Nephron (organoid): ENCODE results near the gene DCLRE1C.
"Not testable (repeated sequence)": the region's sequence is repeated elsewhere in the genome, so short reads cannot be mapped to it uniquely, and the experiment has no call there.

ENCODE experiments used
- H3K27ac Mint-ChIP-seq, 3 experiments: 2 replicates each; pipeline ENCODE4 v1.8.0; 2020; ENCODE audit warnings: mixed read lengths in 3 of 3, mild to moderate bottlenecking in 2 of 3, moderate library complexity in 1 of 3
- H3K27me3 Mint-ChIP-seq: 2 replicates; pipeline ENCODE4 v1.8.0; 2021; ENCODE audit warnings: low read depth, mild to moderate bottlenecking, moderate library complexity, mixed read lengths
- H3K36me3 Mint-ChIP-seq: 2 replicates; pipeline ENCODE4 v1.8.0; 2020; ENCODE audit warnings: low read depth, mixed read lengths
- H3K4me1 Mint-ChIP-seq: 2 replicates; pipeline ENCODE4 v1.8.0; 2020; ENCODE audit warnings: mixed read lengths
- H3K4me3 Mint-ChIP-seq, 3 experiments: 2 replicates each; pipeline ENCODE4 v1.8.0; 2020; ENCODE audit warnings: mild to moderate bottlenecking in 3 of 3, mixed read lengths in 3 of 3, moderate library complexity in 2 of 3
- H3K9me3 Mint-ChIP-seq: 2 replicates; pipeline ENCODE4 v1.8.0; 2020; ENCODE audit warnings: mixed read lengths
- TF ChIP-seq, protein P1 (sequence below), 3 experiments: fragments of 200-600 bp; sonication (generic); IDR thresholded peaks; one replicate each; pipeline ENCODE4 v1.5.0; 2021; ENCODE audit warnings: antibody characterized with exemption in 3 of 3; ENCODE audit not compliant: unreplicated experiment in 3 of 3

The DCLRE1C gene

DNA sequence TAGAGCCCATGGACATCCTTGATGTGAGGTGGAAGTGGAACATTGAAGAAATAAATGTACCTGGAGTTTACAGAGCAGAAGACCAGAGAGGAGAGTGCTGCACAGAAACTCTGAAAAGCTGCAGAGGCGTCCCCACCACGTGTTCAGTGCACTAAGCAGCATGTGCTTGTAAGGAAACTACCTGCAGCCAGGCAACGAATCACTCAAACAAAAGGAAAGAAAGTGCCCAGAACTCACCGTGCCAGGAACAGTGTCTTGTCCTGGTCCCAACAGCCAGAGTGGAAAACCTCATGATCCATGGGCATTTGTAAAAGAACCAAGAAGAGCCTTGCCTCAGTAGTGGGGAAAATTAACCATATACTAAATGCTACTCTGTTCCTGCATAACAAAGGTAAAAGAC, 42.9 kb downstream of the DCLRE1C start:
- H3K36me3 Mint-ChIP-seq: peaks cover 100% of the 10 kb centered on the region
- H3K9me3 Mint-ChIP-seq: peaks cover 58% of the 10 kb centered on the region
- H3K27ac Mint-ChIP-seq: no peak overlapping the region
- H3K4me1 Mint-ChIP-seq: no peaks in the 10 kb centered on the region
- TF ChIP-seq, protein P1, sequence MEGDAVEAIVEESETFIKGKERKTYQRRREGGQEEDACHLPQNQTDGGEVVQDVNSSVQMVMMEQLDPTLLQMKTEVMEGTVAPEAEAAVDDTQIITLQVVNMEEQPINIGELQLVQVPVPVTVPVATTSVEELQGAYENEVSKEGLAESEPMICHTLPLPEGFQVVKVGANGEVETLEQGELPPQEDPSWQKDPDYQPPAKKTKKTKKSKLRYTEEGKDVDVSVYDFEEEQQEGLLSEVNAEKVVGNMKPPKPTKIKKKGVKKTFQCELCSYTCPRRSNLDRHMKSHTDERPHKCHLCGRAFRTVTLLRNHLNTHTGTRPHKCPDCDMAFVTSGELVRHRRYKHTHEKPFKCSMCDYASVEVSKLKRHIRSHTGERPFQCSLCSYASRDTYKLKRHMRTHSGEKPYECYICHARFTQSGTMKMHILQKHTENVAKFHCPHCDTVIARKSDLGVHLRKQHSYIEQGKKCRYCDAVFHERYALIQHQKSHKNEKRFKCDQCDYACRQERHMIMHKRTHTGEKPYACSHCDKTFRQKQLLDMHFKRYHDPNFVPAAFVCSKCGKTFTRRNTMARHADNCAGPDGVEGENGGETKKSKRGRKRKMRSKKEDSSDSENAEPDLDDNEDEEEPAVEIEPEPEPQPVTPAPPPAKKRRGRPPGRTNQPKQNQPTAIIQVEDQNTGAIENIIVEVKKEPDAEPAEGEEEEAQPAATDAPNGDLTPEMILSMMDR (IDR thresholded peaks at IDR 0.05; ENCODE audit: unreplicated experiment in 3 of 3): no peak
- no peaks in the 10 kb centered on the region for H3K27me3 Mint-ChIP-seq
- H3K4me3 Mint-ChIP-seq: no peak overlapping the region

DNA sequence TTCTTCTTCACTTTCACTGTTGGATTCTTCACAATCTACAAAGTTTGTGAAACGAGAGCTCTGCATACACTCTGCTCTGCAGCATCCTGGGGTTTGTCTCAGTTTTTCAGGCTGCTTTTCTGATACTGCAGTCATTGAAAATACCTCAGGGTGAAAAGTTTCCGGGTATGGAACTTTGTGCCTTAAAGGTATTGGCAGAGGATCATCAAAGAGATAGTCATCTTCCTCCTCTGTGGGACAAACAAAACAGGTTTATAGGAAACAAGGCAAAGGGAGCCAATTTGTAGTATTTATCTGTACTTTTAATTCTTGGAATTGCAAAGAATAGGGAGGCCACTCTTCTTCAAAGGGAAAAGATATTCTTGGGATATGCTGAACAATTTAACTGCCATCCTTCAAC, 44.8 kb downstream of the DCLRE1C start:
- TF ChIP-seq, protein P1 (IDR thresholded peaks at IDR 0.05; ENCODE audit: unreplicated experiment in 3 of 3): no peak
- H3K27ac Mint-ChIP-seq: no peak overlapping the region
- no peaks in the 10 kb centered on the region for H3K27me3 Mint-ChIP-seq
- H3K4me1 Mint-ChIP-seq: no peaks in the 10 kb centered on the region
- peaks cover 99% of the 10 kb centered on the region for H3K36me3 Mint-ChIP-seq
- no peak overlapping the region for H3K4me3 Mint-ChIP-seq
- peaks cover 47% of the 10 kb centered on the region for H3K9me3 Mint-ChIP-seq

DNA sequence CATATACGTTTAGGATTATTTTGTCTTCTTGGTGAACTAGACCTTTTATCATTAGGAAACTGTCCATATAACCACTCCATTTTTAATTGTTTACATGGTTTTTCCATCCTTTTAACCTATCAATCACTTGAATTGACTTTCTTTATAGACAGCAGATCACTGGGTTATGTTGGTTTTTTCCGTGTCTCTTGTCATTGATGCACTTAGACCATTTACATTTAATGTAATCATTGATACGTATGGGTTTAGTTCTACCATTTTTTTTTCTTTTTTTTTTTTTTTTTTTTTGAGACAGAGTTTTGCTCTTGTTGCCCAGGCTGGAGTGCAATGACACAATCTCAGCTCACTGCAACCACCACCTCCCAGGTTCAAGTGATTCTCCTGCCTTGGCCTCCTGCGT, 46.3 kb downstream of the DCLRE1C start:
- not testable (repeated sequence) for H3K4me3 Mint-ChIP-seq, H3K27me3 Mint-ChIP-seq, H3K4me1 Mint-ChIP-seq, H3K27ac Mint-ChIP-seq
- Mint-ChIP-seq H3K36me3 (peaks cover 93% of the 10 kb centered on the region), H3K9me3 (peaks cover 35% of the 10 kb centered on the region)

DNA sequence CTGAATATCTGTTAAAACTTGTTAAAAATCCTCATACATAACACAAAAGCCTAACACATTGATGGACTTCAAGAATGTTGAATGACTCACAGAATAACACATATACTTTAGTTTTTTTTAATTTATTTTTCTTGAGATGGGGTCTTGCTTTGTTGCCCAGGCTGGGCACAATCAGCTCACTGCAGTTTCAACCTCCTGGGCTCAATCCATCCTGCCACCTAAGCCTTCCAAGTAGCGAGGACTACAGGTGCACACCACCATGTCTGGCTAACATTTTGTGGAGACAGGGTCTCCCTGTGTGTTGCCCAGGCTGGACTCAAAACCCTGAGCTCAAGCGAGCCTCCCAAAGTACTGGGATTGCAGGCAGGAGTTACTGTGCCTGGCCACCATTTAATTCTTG, 47.1 kb downstream of the DCLRE1C start:
- Mint-ChIP-seq H3K27me3 (no peaks in the 10 kb centered on the region), H3K4me1 (no peaks in the 10 kb centered on the region), H3K36me3 (peaks cover 89% of the 10 kb centered on the region), H3K27ac (no peak overlapping the region), H3K4me3 (no peak overlapping the region), H3K9me3 (peaks cover 35% of the 10 kb centered on the region)
- TF ChIP-seq, protein P1 (IDR thresholded peaks at IDR 0.05; ENCODE audit: unreplicated experiment in 3 of 3): no peak

DNA sequence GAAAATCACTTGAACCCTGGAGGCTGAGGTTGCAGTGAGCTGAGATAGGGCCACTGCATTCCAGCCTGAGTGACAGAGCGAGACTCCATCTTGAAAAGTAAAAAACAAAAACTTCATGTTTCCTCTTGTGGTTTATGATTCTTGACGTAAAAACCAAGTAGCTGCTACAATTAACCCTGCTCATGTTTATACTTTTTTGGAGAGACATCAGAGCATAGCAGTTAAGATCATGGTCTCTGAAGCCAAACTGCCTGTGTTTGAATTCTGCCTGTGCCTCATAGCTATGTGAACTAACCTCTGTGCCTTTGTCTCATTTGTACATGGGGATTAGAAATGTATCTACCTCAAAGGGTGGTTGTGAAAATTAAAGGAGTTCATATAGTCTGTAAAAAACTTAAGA, 48.0 kb downstream of the DCLRE1C start:
- Mint-ChIP-seq H3K9me3 (peaks cover 27% of the 10 kb centered on the region), H3K4me1 (no peaks in the 10 kb centered on the region), H3K27me3 (no peaks in the 10 kb centered on the region), H3K36me3 (peaks cover 81% of the 10 kb centered on the region), H3K4me3 (no peak overlapping the region), H3K27ac (no peak overlapping the region)
- TF ChIP-seq, protein P1 (IDR thresholded peaks at IDR 0.05; ENCODE audit: unreplicated experiment in 3 of 3): no peak

DNA sequence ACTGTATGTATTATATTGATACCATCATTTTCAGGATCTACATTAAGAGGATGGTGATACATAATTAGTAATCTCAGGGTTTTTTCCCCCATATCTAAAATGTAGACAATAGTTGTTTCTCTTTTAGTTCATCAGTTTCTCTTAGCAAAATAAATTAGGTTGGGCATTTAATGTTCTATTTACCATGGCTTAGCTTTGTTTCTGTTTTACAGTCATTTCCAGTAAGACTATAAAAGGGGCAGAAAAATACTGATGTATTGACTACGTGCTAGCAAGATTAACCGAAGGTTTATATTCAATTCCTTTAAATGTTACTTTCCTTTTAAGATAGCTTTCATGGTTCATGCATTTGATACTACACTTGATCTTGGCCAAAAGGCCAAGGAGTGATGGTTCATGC, 49.0 kb downstream of the DCLRE1C start:
- Mint-ChIP-seq H3K27me3 (no peaks in the 10 kb centered on the region), H3K36me3 (peaks cover 74% of the 10 kb centered on the region), H3K9me3 (peaks cover 22% of the 10 kb centered on the region), H3K27ac (no peak overlapping the region), H3K4me3 (no peak overlapping the region), H3K4me1 (no peaks in the 10 kb centered on the region)
- TF ChIP-seq, protein P1 (IDR thresholded peaks at IDR 0.05; ENCODE audit: unreplicated experiment in 3 of 3): no peak
